Ovary (tissue), 3 donors: ENCODE measurements around the gene AK9.

ENCODE experiments used
- POLR2A ChIP-seq: fragments of 450-650 bp; IDR thresholded peaks from one replicate; pipeline ENCODE4 v1.6.1; 2017; ENCODE audit warnings: antibody characterized with exemption, mild to moderate bottlenecking, moderate library complexity
- TF ChIP-seq, protein P1 (sequence below), 3 donors: fragments of 450-650 bp in 2 of 3; fragments of 200-600 bp in 1 of 3; IDR thresholded peaks; one replicate each; pipeline versions ENCODE4 v1.5.1 to v1.8.0; 2016 to 2022; ENCODE audit warnings: antibody characterized with exemption in 3 of 3, mild to moderate bottlenecking in 1 of 3
- donor health status: DM: no; HTN: no; CAD: no.

DNA sequence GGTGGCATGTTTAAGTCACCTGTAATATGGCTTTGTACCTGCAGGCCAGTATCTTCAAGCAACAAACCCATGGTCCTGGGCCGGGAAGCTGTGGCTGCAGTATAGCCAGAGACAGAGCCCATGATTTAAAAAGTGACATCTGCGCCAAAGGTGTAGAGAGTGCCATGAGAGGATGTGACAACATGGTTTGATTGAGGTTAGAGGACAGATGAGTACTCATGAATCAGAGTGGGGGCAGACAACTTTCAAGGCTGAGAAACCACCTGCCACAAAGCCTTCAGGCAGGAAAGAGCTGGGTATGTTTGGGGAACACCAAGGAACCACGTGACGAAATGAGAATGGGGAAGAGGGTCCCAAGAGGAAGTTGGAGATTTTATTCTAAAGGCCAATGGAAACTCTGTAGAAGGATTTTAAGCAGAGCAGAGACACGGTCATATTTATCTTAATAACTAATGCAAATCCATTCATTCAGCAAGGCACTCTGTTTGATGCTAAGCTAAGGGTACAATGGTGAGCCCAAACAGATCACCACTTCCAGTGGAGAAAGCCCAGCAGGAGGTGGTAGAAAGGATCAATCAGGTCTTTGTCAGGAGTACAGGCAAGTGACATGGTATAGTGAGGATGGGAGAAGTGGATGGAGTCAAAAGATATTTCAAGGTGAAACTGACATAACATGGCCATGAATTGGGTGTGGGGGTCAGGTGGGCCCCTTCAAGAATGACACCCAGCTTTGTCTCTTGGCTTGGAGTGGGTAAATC lies 232.0 kb downstream of the AK9 start:
- no peak for TF ChIP-seq POLR2A
- TF ChIP-seq, protein P1, sequence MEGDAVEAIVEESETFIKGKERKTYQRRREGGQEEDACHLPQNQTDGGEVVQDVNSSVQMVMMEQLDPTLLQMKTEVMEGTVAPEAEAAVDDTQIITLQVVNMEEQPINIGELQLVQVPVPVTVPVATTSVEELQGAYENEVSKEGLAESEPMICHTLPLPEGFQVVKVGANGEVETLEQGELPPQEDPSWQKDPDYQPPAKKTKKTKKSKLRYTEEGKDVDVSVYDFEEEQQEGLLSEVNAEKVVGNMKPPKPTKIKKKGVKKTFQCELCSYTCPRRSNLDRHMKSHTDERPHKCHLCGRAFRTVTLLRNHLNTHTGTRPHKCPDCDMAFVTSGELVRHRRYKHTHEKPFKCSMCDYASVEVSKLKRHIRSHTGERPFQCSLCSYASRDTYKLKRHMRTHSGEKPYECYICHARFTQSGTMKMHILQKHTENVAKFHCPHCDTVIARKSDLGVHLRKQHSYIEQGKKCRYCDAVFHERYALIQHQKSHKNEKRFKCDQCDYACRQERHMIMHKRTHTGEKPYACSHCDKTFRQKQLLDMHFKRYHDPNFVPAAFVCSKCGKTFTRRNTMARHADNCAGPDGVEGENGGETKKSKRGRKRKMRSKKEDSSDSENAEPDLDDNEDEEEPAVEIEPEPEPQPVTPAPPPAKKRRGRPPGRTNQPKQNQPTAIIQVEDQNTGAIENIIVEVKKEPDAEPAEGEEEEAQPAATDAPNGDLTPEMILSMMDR (IDR thresholded peaks at IDR 0.05): no peak
